GM18511 (cell line): Measurements from ENCODE around the gene FAM110A.
A peak's percentile ranks its signal among the peaks of the same experiment; 100 is the strongest.
"Not testable (repeated sequence)": the region's sequence is repeated elsewhere in the genome, so short reads cannot be mapped to it uniquely, and the experiment has no call there.

Experiments used
- ATAC-seq: cut with Tn5 transposase; IDR thresholded peaks from one replicate; pipeline ENCODE4 v1.9.1; 2021; ENCODE audit warnings: mild to moderate bottlenecking, moderate library complexity; ENCODE audit not compliant: unreplicated experiment

The FAM110A gene

DNA sequence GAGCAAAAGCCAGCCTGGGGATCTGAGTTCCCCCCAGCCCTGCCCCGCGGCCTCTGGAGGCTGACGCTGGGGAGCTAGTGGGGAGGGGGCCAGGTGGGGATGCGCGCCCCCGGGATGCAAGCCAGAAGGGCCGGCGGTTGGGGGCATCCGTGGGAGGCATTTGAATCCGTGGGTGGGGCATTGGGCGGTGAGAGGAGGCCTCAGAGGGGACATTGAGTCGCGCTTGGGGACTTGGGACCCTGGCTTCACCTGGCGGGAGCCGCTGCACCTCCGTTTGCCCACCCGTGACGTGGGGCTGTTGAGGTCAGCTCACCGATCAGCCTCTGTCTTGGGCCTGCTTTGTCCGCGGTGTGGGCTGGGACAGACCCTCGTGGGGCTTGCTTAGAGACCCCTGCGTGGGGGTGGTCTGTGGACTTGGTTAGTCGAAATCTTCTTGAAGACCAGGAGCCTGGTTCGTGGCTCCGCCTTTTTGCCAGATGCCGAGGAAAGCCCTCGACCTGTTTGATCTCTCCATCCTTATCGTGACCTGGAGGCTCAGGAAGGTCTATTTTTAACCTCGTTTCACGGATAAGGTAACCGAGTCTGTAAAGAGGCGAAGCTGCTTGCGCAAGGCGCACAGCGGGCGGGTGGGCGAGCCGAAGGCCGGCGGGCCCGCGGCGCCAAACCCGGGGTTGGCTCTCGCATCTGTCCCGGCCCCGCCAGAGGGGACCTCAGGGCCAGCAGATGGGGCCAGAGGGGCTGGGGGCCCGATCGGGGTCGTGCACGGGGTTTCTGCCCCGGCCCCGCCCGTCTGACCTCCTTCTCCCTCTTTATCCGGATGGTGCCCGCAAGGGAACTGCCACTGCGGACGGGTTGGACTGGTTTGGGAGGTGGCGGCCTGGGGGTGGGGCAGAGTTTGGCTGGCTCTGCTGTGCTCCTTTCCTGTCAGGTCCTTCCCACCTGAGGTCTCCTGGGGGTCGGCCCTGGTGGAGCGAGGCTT is 8.3 kb downstream of the FAM110A start:
- ATAC-seq: no peak

DNA sequence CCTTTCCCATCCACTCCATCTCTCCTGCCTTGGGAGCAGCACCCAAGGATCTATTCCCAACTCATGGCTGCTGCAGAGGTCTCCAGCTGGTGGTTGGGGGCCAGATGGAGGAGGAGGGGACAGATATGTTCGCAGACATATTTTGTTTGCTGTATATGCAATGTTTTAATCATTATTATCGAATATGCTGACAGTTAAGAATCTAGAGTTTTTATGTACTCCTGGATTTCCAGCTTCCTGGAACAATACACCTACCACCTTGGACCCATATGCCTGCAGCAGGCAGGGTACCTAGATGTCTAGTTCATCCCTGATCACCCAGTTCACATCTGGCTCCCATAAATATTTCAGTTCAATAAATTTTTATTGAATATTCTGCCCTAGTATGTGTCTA is 9.0 kb downstream of the FAM110A start:
- ATAC-seq: no peak

DNA sequence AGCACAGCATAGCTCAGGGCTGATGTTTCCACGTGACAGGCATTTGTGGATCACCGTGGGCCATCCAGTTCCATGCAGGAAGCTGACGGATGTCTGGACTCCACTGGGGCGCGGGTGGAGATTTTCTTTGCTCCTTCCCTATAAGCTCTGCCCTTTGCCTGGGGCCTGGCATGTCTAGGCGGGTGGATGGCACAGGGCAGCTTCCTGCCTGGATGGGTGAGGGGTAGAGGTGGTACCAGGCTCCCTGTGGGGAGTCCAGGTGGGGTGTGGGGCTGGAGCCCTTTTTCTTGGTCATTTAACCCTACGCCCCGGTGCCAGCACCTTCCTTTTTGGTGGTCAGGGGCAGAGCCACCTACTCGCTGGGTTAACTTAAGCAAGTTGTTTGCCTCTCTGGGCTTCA is 10.4 kb downstream of the FAM110A start:
- no peak for ATAC-seq

DNA sequence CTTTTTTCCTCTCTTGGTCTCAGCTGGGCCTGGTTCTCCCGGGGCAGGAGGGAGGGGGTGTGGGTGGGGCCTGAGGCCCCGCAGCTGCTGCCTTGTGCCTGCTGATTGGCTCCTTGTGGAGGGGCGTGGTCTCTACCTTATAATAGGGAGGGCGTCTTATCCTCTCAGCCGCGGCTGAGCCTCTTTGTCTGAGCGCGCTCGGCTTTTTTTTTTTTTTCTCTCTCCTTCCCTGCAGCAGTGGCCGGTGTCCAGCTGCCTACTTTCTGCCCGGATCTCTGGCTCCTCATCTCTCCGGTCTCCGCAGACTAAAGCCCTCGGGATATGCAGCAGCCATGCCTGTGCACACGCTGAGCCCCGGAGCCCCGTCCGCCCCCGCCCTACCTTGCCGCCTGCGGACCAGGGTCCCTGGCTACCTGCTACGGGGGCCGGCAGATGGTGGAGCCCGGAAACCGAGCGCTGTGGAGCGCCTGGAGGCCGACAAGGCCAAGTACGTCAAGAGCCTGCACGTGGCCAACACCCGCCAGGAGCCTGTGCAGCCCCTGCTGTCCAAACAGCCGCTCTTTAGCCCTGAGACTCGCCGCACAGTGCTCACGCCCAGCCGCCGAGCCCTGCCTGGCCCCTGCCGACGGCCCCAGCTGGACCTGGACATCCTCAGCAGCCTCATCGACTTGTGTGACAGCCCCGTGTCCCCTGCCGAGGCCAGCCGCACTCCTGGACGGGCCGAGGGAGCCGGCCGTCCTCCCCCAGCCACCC is 11.1 kb downstream of the FAM110A start:
- peak; percentile 97 for ATAC-seq

DNA sequence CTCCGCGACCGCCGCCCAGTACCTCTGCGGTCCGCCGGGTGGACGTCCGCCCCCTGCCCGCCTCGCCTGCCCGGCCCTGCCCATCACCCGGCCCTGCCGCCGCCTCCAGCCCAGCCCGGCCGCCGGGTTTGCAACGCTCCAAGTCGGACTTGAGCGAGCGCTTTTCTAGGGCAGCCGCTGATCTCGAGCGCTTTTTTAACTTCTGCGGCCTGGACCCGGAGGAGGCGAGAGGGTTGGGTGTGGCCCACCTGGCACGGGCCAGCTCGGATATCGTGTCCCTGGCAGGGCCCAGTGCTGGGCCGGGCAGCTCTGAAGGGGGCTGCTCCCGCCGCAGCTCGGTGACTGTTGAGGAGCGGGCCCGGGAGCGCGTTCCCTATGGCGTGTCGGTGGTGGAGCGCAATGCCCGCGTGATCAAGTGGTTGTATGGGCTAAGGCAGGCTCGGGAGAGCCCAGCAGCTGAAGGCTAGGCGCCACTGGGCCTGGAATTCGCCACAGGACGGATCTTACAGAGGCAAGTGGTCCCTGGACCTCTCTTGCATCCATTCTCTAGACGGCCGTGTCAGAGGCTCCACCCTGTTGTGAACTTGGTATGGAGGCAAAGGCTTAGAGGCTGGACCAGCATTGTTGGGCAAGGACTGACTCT is 11.8 kb downstream of the FAM110A start:
- no peak for ATAC-seq

DNA sequence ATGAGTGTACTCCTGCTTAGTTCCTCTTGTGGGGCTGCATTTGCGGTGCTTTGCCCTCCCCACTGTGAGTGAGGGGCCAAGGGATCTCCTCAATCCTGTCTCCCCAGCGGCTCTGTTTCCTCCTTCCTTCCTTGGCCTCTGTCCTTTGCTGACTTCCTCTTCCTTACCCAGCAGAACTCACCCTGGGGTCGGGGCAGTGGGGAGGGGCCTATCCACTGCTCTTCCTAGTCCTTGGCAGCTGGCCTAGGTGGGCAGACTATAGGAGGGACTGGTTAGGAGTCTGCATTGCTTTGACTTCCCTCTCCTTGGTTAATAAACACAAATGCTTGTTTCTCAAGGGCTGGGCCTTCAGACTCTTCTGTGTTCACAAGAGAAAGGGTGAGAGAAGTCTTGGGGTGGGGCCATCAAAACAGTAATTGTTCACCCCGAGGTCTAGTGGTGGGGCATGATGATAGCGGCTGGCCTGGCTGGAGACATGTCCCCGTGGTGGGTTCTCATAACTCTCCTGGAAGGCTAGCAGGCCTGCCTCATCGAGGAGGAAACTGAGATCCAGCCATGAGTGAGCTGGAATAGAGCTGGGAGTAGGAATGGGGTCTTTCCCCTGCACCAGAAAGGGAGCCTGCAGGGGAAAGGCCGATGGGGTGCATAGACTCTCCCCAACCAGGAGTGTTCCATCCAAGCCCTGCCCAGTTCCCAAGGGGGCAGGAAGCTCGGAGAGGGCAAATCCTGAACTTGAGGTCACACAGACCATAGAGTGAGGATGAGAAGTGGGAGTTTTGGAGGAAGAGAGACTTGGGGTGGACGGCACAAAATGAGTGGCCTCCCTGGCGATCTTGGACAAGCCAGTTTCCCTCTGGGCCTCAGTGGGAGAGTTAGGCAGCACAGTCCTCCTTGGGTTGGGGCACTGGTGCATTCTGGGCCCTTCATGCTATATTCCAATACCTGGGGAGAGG is 12.7 kb downstream of the FAM110A start:
- ATAC-seq: no peak

DNA sequence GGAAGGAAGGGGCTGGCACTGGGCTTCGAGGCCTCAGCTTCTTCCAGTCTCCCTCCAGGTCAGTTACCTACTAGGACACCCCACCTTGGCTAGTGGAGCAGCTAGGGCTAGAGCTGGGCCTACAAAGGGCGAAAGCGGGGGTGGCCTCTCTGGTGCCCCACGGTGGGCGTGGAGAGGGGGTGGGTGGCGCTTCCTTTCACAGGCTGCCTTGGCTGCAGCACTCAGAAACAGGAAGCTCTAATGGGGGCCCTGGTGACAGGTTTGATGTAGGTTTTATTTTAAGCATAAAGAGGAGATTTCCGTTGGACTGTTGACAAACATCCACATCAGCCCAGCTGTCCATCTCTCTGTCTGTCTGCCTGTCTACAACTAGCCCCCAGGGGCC is 13.4 kb downstream of the FAM110A start:
- peak; percentile 62 for ATAC-seq

DNA sequence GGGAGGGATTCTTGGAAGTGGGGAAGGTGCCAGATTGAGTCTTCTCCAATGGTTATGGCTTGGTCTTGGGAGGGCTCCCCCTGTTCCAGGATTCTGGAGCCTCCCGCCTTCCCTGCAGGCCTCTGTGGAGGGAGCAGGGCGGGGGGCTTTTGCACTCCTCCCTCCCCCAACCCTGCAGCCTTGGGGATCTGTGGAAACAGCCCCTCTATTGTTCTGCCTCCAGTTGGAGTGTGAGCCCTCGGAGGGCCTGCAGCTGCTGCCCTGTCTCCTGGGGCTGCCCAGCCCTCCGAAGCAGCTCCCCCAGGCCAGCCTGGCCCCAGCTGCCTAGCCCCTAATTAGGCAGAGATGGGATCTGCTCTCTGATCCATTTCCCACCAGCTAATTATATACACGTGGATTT is 14.7 kb downstream of the FAM110A start:
- ATAC-seq: no peak

DNA sequence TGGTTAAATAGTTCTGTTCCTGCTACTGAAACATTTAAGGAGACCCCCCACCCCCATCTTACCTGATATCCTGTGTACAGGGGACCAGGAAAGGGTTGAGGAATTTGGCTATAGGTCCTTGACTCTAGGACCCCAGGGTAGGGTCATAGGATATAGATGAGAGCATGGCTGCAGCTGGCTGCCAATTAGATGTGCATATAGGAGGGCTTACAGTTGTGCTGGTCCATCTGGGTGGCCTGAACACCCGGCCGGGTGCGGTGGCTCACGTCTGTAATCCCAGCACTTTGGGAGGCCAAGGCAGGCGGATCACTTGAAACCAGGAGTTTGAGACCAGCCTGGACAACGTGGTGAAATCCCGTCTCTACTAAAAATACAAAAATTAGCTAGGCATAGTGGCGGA is 15.2 kb downstream of the FAM110A start:
- ATAC-seq: not testable (repeated sequence)

DNA sequence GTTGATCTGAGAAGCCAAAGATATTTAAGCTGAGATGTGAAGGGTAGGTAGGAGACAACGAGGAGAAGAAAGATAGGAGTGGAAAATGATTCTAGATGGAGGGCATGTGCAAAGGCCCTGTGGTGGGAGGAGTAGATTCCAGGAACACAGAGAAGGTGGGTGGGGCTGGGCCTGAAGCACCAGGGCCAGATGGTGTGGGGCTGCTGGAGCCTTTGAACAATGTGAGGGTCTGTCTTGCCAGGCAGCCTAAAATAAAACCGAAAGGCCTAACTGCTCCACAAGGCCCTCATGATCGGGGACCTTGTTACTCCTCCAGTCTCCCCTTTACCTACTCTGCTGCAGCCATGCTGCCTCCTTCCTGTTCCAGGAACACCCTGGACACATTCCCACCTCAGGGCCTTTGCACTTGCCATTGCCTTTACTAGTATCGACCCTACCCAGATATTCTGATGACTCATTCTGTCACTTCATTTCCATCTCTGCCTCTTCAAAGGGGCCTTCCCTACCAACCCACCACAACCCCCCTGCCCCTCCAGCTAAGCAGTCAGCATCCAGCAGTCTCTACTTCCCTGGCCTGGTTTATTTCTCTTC is 20.0 kb downstream of the FAM110A start:
- no peak for ATAC-seq

DNA sequence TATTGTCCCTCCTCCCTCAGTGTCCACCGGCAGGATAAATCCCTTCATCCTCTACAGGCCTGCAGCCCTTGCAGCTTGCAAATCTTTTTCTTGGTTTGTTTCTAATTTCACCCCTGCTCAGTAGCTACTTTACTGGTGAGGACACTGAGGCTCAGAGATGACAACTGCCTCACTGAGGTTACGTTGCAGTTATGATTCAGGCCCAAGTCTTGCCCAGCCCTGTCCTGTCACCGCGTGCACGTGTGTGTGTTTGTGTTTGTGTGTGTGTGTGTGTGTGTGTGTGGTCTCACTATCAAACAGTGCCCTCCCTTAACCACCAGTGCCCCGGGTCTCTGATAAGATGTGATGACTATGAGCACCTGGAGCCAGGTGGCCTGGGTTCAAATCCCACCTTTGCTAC is 21.1 kb downstream of the FAM110A start:
- no peak for ATAC-seq

DNA sequence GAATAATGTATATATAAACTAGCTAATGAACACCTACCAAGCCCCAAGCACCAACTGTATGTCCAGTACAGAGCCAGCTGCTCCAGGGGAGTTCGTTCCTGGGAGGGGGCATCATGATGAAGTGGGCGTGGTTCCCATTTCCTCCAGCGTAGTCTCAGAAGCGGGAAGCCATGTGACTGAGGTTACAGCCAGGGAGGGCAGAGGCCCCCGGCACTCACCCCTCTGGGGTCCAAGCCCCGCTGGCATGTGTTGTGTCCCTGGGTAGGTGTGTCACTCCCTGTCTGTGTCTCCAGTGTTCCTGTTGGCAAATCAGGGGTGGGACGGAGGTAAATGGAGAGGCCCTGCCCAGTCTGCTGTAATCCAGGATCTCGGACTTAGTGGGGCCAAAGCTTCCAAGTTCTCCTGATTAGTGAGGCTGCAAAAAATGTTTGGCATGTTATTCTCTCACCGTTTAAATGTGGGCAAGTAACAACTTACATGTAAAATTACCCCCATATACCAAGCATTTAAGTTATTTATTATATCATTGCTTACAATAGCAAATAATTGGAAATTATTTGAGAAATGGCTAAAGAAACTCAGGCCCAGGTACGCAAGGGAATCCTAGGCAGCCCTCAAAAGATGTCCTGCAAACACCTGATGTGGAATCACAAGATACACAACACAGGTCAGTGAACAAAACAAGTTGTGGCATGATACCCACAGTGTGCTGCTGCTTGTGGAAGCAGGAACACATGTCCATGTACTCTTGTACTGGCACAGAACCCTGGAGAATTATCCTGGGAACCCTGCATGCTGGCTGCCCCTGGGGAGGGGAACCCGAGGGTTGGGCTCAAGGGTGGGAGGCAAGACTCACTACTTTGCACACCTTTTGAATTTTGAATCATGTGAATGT is 22.2 kb downstream of the FAM110A start:
- ATAC-seq: no peak

DNA sequence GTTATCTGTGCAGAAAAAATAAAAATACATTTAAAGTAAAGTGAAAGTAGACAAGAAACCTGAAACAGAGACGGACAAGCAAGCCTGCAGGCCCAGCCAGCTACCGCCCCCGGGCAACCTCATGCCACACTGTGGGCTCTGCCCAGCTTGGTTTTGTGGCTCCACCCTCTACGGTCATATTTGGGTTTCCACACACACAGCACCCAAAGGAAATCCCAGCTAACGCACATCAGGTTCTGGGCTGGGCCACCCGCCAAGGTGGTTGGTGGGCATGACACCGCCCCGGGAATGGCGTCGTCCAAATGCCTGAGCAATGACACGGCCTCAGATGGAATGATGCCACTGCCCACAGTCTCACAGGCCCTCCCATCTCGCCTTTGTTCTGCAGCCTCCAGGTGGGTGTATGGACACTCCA is 22.9 kb downstream of the FAM110A start:
- ATAC-seq: no peak

DNA sequence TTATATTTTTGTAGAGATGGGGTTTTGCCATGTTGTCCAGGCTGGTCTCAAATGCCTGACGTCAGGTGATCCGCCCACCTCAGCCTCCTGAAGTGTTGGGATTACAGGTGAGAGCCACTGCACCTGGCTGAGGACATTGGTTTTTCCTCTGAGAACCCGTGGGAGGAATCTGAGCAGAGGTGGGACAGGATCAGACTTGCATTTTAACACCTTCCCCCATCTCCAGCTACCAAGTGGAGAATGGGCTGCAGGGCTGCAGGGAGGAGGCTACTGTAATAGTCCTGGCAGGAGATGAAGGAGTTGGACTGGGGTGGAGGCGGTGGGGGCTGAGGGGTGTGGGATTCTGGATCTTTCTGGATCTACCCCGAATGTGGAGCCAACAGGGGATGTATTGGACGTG is 24.5 kb downstream of the FAM110A start:
- ATAC-seq: no peak

DNA sequence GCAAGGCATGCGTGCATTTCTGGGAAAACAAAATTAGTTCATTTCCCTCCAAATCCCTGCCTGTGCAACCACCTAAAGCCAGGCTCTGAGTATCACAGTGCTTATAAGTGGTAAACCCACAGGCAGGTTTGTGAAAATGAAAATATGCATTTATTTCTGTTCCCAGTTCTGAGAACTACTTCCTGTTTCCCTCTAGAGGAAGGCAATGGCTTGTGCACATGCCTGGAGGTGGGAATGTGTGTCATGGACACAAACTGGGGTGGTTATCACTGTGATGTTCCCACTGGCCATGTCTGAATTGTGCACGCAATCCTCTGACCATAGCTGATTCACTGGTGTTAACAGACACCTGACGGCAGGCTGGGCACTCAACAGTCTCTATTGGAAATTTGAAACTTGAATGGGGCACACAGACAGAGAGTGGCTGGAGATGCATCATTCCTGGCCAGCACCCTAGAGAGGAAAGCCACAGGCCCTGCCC is 26.3 kb downstream of the FAM110A start:
- no peak for ATAC-seq

DNA sequence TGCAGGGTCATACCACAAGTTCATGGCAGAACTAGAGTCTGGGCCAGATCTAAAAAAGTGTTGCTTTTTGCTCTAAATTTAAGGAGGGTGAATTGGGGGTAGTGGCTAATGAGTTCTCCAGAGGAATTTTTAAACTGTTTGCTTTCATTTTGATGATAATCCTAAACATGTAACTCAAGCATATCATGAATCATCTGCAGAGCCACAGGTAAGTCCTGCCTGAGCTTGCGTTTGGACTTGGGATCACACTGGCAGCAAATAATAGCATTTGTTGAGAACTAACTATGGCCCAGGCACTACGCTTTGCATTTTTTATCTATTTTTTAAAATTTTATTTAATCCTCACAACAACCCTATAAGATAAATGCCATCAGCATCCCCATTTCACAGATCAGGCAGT is 27.4 kb downstream of the FAM110A start:
- ATAC-seq: no peak

DNA sequence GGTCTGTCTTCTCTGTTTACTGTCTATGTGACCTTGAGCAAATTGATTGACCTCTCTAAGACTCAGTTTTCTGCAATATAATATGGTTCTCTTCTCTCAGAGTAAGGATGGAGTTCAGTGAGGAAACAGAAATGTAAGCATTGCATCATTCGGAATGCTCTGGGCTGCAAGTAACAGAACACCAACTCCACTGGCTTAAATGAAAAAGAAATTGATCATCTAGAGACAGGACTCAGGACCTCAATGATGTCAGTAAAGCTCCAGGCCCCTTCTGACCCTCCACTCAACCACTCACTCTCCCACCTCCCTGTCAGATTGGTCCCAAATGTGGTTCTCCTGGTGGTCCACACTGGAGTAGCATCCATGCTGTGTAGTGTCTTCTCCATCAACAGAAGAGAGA is 31.9 kb downstream of the FAM110A start:
- ATAC-seq: no peak

DNA sequence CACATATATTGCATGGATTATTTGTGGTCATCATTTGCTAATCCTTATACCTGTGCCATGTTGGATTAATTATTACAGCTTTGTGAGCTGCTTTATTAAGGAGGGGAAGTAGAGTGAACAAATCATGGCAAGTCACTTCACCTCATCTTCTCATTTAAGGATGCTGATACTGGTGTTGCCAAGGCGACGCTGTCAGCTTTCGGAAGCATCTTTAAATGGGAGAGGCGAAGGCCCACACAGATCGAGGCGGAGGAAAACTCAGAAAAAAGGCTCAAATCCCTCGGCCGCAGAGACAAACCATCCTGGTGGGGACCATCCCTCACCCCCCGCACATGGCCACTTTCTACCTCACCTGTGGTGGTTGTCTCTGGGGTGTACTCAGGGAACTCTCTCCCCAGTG is 34.8 kb downstream of the FAM110A start:
- ATAC-seq: no peak

DNA sequence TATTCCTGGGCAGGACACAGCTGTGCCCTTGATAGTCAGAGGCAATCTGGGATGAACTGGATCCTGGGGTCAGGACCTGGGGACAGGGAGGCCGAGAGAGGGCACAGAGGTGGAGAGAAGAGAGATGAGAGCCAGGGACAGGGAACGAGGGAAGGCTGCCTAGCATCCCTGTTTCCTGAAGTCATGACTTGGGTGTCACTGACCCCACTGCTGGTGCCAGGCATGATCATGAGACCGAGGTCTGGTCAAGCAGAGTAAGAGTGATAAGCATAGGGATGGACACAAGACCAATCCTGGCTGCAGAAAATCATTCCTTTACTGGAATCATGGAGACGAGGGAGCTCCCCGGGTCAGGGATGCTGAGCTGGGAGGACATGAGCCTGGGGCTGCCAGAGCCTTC is 36.1 kb downstream of the FAM110A start:
- ATAC-seq: no peak
